Suprapubic skin (tissue), 3 donors: ENCODE data around the gene PXMP4.

Experiments
- POLR2AphosphoS5 ChIP-seq, 3 donors: sonication (generic); formaldehyde crosslinking; IDR thresholded peaks; one replicate each; pipeline ENCODE4 v1.6.1; 2017; ENCODE audit warnings: antibody characterized with exemption in 3 of 3
- TF ChIP-seq, protein P1 (sequence below), 2 donors: fragments of 200-600 bp in 1 of 2; fragments of 450-650 bp in 1 of 2; sonication (generic) in 1 of 2; IDR thresholded peaks; one replicate each; pipeline ENCODE4 v1.5.1; 2016 to 2019; ENCODE audit warnings: antibody characterized with exemption in 2 of 2, mild to moderate bottlenecking in 1 of 2, moderate library complexity in 1 of 2

DNA sequence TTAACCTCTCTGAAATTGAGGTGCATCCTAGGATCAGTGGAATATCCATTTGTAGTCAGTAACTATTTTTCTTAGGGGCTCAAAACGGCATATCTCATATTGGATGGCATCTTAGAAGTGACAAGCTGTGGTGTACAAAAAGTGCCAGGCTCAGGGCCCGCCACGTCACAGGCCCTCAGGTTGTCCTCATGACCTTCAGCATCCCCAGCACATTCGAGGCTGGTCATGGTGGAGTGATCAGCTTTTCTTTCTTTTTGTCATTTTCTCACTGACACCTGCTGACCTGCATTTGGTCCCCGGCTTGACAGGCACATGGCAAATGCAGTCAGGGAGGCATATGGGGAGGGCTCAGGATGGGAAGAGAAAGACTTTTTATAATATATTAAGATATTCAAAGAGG lies 26.8 kb downstream of the PXMP4 start:
- TF ChIP-seq POLR2AphosphoS5 (IDR thresholded peaks at IDR 0.05), result no peak
- TF ChIP-seq, protein P1, sequence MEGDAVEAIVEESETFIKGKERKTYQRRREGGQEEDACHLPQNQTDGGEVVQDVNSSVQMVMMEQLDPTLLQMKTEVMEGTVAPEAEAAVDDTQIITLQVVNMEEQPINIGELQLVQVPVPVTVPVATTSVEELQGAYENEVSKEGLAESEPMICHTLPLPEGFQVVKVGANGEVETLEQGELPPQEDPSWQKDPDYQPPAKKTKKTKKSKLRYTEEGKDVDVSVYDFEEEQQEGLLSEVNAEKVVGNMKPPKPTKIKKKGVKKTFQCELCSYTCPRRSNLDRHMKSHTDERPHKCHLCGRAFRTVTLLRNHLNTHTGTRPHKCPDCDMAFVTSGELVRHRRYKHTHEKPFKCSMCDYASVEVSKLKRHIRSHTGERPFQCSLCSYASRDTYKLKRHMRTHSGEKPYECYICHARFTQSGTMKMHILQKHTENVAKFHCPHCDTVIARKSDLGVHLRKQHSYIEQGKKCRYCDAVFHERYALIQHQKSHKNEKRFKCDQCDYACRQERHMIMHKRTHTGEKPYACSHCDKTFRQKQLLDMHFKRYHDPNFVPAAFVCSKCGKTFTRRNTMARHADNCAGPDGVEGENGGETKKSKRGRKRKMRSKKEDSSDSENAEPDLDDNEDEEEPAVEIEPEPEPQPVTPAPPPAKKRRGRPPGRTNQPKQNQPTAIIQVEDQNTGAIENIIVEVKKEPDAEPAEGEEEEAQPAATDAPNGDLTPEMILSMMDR (IDR thresholded peaks at IDR 0.05), result no peak
